Astrocyte of the spinal cord (primary cell): ENCODE results near the gene PAFAH1B2.
"Not testable (repeated sequence)": the region's sequence is repeated elsewhere in the genome, so short reads cannot be mapped to it uniquely, and the experiment has no call there.

ENCODE experiments used
- DNase-seq: peaks from one replicate; pipeline ENCODE4 v3.0.0; 2011; ENCODE audit warnings: low read depth, low spot score
- H3K4me3 ChIP-seq: 2 replicates; pipeline ENCODE4 v1.5.1; 2011; ENCODE audit warnings: low read depth, mild to moderate bottlenecking, low read length, moderate library complexity
- CTCF ChIP-seq: IDR thresholded peaks from 2 replicates; pipeline ENCODE4 v1.5.1; 2012; ENCODE audit warnings: low read depth, mild to moderate bottlenecking, low read length, inconsistent platforms
- in situ Hi-C: cut with HindIII; loops from 2 replicates; pipeline ENCODE4 v1.10.0; 2017; ENCODE audit warnings: low sequenced_read_pairs

Gene PAFAH1B2

GRCh38 chr11:117202386-117203068 lies 58.4 kb downstream of the PAFAH1B2 start:
- in situ Hi-C loops, result no loop called here
- no peak for TF ChIP-seq CTCF
- H3K4me3 ChIP-seq, result peak overlapping the region; percentile 64
- DNase-seq, result no peak

GRCh38 chr11:117203069-117203407 lies 59.0 kb downstream of the PAFAH1B2 start:
- H3K4me3 ChIP-seq, result no peak overlapping the region
- no peak for TF ChIP-seq CTCF
- no peak for DNase-seq
- in situ Hi-C loops, result no loop called here

DNA sequence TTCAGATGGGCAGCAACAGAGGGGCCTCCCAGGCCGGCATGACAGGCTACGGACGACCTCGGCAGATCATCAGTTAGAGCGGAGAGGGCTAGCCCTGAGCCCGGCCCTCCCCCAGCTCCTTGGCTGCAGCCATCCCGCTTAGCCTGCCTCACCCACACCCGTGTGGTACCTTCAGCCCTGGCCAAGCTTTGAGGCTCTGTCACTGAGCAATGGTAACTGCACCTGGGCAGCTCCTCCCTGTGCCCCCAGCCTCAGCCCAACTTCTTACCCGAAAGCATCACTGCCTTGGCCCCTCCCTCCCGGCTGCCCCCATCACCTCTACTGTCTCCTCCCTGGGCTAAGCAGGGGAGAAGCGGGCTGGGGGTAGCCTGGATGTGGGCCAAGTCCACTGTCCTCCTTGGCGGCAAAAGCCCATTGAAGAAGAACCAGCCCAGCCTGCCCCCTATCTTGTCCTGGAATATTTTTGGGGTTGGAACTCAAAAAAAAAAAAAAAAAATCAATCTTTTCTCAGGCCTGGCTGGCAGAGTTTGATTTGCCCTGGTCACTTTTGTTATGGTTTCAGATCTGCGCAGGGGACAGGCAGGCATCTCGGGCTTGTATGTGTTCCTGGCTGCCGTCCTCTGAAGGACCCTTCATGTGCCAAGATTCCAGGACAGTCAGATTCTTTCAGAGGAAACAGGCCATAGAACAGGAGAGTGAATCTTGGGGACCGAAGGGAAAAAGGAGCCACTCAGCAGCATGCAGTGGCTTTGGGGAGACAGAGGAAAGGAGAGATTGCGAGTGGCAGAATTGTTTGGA lies 60.4 kb downstream of the PAFAH1B2 start:
- no peak overlapping the region for H3K4me3 ChIP-seq
- TF ChIP-seq CTCF, result no peak
- DNase-seq, result no peak
- in situ Hi-C loops, result no loop called here

GRCh38 chr11:117205211-117205818 lies 61.2 kb downstream of the PAFAH1B2 start:
- no peak overlapping the region for H3K4me3 ChIP-seq
- TF ChIP-seq CTCF, result no peak
- no peak for DNase-seq
- in situ Hi-C loops, result no loop called here

GRCh38 chr11:117206111-117206510 lies 62.0 kb downstream of the PAFAH1B2 start:
- H3K4me3 ChIP-seq, in situ Hi-C loops, DNase-seq: not testable (repeated sequence)

DNA sequence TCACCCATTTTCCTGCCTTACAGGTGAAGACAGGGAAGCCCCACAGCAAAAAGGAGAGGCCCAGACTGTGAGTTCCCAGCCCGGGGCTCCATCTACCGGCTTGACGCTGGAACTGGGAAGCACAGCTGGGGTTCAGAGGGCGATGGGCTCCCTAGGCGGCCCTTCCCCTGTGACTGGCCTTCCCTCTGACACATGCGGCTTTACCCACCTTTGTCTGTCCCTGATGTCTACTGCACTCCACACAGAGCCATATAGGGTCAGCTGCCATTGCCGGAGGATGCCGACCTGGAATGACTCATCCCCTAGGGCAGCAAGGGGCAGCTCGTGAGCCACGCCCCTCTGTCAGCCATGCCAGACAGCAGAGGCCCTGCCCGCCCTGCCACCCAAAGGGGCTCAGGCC lies 62.8 kb downstream of the PAFAH1B2 start:
- in situ Hi-C loops, H3K4me3 ChIP-seq, DNase-seq: not testable (repeated sequence)

GRCh38 chr11:117207481-117207880 lies 63.4 kb downstream of the PAFAH1B2 start:
- DNase-seq, in situ Hi-C loops, H3K4me3 ChIP-seq: not testable (repeated sequence)

GRCh38 chr11:117208710-117209109 lies 64.6 kb downstream of the PAFAH1B2 start:
- H3K4me3 ChIP-seq, DNase-seq, in situ Hi-C loops: not testable (repeated sequence)

DNA sequence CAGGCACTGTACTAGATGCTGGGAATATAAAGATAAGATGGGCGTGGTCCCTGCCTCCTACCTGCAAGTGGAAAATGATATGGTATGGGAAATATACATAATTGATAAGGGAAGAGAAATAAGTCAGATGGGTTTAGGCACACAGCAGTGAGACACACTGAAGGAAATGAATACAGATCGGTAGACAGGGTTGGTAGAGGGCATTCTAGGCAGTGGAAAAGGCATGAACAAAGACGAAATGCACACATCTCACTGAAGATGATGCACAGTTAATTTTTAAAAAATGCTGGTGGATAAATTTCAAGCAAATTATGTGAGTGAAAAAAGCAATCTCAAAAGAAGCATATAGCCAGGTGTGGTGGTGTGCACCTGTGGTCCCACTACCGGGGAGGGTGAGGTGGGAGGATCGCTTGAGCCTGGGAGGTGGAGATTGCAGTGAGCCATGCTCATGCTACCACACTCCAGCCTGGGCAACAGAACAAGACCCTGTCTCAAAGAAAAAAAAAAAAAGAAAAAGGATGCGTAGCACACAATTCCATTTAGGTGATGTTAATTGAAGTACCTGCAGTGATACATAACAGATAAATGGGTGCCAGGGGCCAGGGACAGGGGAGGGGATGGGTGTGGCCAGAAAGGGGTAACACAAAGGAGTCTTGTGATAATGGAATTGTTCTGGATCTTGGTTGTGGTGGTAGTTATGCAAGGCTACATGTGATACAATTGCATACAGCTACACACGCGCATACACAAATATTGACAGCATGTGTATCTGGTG lies 65.5 kb downstream of the PAFAH1B2 start:
- H3K4me3 ChIP-seq, in situ Hi-C loops: not testable (repeated sequence)
- peak; percentile 37 for DNase-seq
